OCI-LY1 (cell line): ENCODE results near the gene KRT73.

Source experiments
- CTCF ChIP-seq: fragments of 200-600 bp; sonication (generic), shearing (Covaris generic); IDR thresholded peaks from 2 replicates; pipeline ENCODE4 v1.5.1; 2017; ENCODE audit warnings: mild to moderate bottlenecking, antibody characterized with exemption, low read length, moderate library complexity, mixed read lengths
- EZH2 ChIP-seq: fragments of 200-600 bp; sonication (generic), shearing (Covaris generic); IDR thresholded peaks from 2 replicates; pipeline ENCODE4 v1.8.0; 2017; ENCODE audit warnings: borderline replicate concordance, mixed run types, mild to moderate bottlenecking, antibody characterized with exemption, low read length, moderate library complexity, mixed read lengths

GRCh38 chr12:52641468-52641867 is 23.1 kb upstream of the KRT73 start:
- no peak for TF ChIP-seq EZH2
- no peak for TF ChIP-seq CTCF
